OCI-LY7 (cell line): ENCODE data around the gene ZNF581. TPM values are rescaled to one million over a fixed set of nuclear protein-coding genes. Genes with fewer than 3 reads are reported as not detected.

ENCODE experiments used
- BruUV-seq: library from RNA; stranded (reverse); fragments of 400-500 nt; replicated peaks from 2 replicates; lab custom pipeline; 2021; lab: Mats Ljungman, UMichigan
- CTCF ChIA-PET: fragments of 300-600 bp; sonication (Branson Sonifier 250); formaldehyde crosslinking; loops from one replicate; lab custom pipeline; 2022; ENCODE audit warnings: antibody characterized with exemption; ENCODE audit not compliant: unreplicated experiment; lab: Charles Lee
- POLR2A ChIA-PET: fragments of 300-600 bp; sonication (Branson Sonifier 250); formaldehyde crosslinking; loops from one replicate; lab custom pipeline; 2022; ENCODE audit warnings: antibody characterized with exemption; lab: Charles Lee
- DNase-seq: peaks from one replicate; pipeline ENCODE4 v3.0.0-alpha.2; 2015; ENCODE audit warnings: low spot score
- H2AFZ ChIP-seq: fragments of 200-600 bp; sonication (generic), shearing (Covaris generic); 2 replicates; pipeline ENCODE4 v1.6.1; 2014; ENCODE audit warnings: mild to moderate bottlenecking, antibody characterized with exemption, low read length, moderate library complexity
- H3K27ac ChIP-seq: fragments of 200-600 bp; sonication (generic); 2 replicates; pipeline ENCODE4 v1.5.1; 2014; ENCODE audit warnings: mixed run types, low read depth, mild to moderate bottlenecking, moderate library complexity, low read length, inconsistent platforms; ENCODE audit not compliant: poor library complexity, severe bottlenecking
- H3K36me3 ChIP-seq: fragments of 200-600 bp; sonication (generic); 2 replicates; pipeline ENCODE4 v1.6.1; 2014; ENCODE audit warnings: mild to moderate bottlenecking, antibody characterized with exemption, low read length, moderate library complexity, mixed read lengths; ENCODE audit not compliant: insufficient read depth
- H3K4me1 ChIP-seq: fragments of 200-600 bp; sonication (generic); 2 replicates; pipeline ENCODE4 v1.5.1; 2014; ENCODE audit warnings: mild to moderate bottlenecking, low read length; ENCODE audit not compliant: insufficient read depth, poor library complexity, severe bottlenecking
- H3K4me2 ChIP-seq: fragments of 200-600 bp; sonication (generic); 2 replicates; pipeline ENCODE4 v1.6.1; 2014; ENCODE audit warnings: mild to moderate bottlenecking, low read length
- H3K4me3 ChIP-seq: fragments of 200-600 bp; sonication (generic); 2 replicates; pipeline ENCODE4 v1.5.1; 2014; ENCODE audit warnings: mild to moderate bottlenecking, low read depth, low read length; ENCODE audit not compliant: poor library complexity, severe bottlenecking
- H3K79me2 ChIP-seq: fragments of 200-600 bp; sonication (generic); 2 replicates; pipeline ENCODE4 v1.6.1; 2016; ENCODE audit warnings: low read depth, mild to moderate bottlenecking, low read length, moderate library complexity, mixed read lengths; ENCODE audit not compliant: insufficient read depth
- H3K9me2 ChIP-seq: fragments of 200-600 bp; sonication (generic); 2 replicates; pipeline ENCODE4 v1.6.1; 2016; ENCODE audit warnings: mild to moderate bottlenecking, low read length, mixed read lengths; ENCODE audit not compliant: insufficient read depth
- H3K9me3 ChIP-seq: fragments of 200-600 bp; sonication (generic); 2 replicates; pipeline ENCODE4 v1.6.1; 2014; ENCODE audit warnings: mild to moderate bottlenecking, mixed run types, low read length, mixed read lengths
- H4K20me1 ChIP-seq: fragments of 200-600 bp; sonication (generic); 2 replicates; pipeline ENCODE4 v1.6.1; 2014; ENCODE audit warnings: mild to moderate bottlenecking, antibody characterized with exemption, low read length, moderate library complexity, mixed read lengths; ENCODE audit not compliant: insufficient read depth
- CTCF ChIP-seq: fragments of 200-600 bp; sonication (generic); conservative IDR thresholded peaks from 2 replicates; pipeline ENCODE4 v1.5.1; 2014; ENCODE audit warnings: mild to moderate bottlenecking, antibody characterized with exemption, low read length, moderate library complexity, mixed read lengths
- EZH2phosphoT487 ChIP-seq: fragments of 200-600 bp; sonication (generic); IDR thresholded peaks from 2 replicates; pipeline ENCODE4 v1.6.1; 2018; ENCODE audit warnings: low read depth, borderline replicate concordance, mild to moderate bottlenecking, mixed run types, antibody characterized with exemption, low read length, moderate library complexity, mixed read lengths
- intact Hi-C: fragments of 100-400 bp; cut with micrococcal nuclease; formaldehyde crosslinking; loops from one replicate; pipeline ENCODE4 v1.10.0; 2022; ENCODE audit not compliant: unreplicated experiment
- total RNA-seq, 2 experiments: library from RNA; depleted of rRNA in 1 of 2; stranded (reverse); fragments of >200 nt in 1 of 2; shearing (Covaris generic) in 1 of 2; gene quantifications; 2 replicates each; pipeline ENCODE4 v1.2.3, GENCODE V29; 2014 to 2022

Gene ZNF581
- total RNA-seq, 2 experiments from 2014 or later = 39.7 to 44.5 TPM

DNA sequence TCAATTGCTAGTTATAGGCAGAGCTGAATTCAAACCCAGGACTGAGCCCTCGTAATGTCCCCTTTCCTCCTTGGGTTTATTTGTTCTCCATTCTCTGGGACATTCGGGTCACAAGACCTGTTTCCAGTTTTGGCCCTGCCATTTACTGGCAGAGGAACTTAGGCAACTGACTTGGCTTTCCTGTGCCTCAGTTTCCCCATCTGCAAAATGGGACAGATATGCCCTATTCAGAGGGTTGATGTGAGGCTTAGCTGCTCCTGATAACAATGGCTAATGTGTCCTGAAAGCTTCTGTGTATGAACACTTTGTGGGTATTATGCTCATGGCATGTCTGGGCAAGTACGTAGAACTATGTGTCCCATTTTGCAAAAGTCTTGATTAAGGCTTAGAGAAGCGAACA is 42.4 kb upstream of the ZNF581 start:
- H4K20me1 ChIP-seq = no peaks in the 10 kb centered on the region

GRCh38 chr19:55602104-55603001 is 41.1 kb upstream of the ZNF581 start:
- intact Hi-C loops = no loop called here
- Histone ChIP-seq H4K20me1 (no peaks in the 10 kb centered on the region), H2AFZ (no peak overlapping the region), H3K9me2 (no peaks in the 10 kb centered on the region), H3K4me3 (no peak overlapping the region), H3K27ac (no peak overlapping the region), H3K4me2 (no peak overlapping the region), H3K4me1 (peaks cover 44% of the 10 kb centered on the region), H3K79me2 (peaks cover 10% of the 10 kb centered on the region; the same call in 1 of the 2 replicates), H3K9me3 (no peaks in the 10 kb centered on the region), H3K36me3 (peaks cover 11% of the 10 kb centered on the region; the same call in 1 of the 2 replicates)
- ChIA-PET POLR2A (no interaction called here), CTCF (no interaction called here)
- TF ChIP-seq CTCF (no peak), EZH2phosphoT487 (no peak)
- BruUV-seq = no TSS peak
- DNase-seq = no peak

More for the DNA sequence above, 42.4 kb upstream of the ZNF581 start:
- Histone ChIP-seq H3K79me2 (no peaks in the 10 kb centered on the region), H3K9me3 (no peaks in the 10 kb centered on the region), H3K4me3 (peak overlapping the region; percentile 74), H3K27ac (peak overlapping the region; percentile 94), H3K4me1 (peaks cover 36% of the 10 kb centered on the region), H3K9me2 (no peaks in the 10 kb centered on the region), H3K36me3 (peaks cover 8% of the 10 kb centered on the region), H3K4me2 (peak overlapping the region; percentile 100), H2AFZ (peak overlapping the region; percentile 48; the same call in 1 of the 2 replicates)
- no peak for TF ChIP-seq CTCF
- TF ChIP-seq EZH2phosphoT487 = no peak
- intact Hi-C loops = no loop called here
- TSS peak; percentile 57 for BruUV-seq
- peak; percentile 27 for DNase-seq
- ChIA-PET POLR2A (no interaction called here), CTCF (no interaction called here)

GRCh38 chr19:55603115-55603514 is 40.3 kb upstream of the ZNF581 start:
- no peak overlapping the region for H3K4me2 ChIP-seq
- H3K4me1 ChIP-seq = peaks cover 44% of the 10 kb centered on the region
- no peaks in the 10 kb centered on the region for H3K9me2 ChIP-seq
- TF ChIP-seq EZH2phosphoT487 = no peak
- TF ChIP-seq CTCF = no peak
- intact Hi-C loops = no loop called here
- no peaks in the 10 kb centered on the region for H3K9me3 ChIP-seq
- CTCF ChIA-PET = no interaction called here
- no peak overlapping the region for H3K27ac ChIP-seq
- no TSS peak for BruUV-seq
- DNase-seq = no peak
- no peaks in the 10 kb centered on the region for H4K20me1 ChIP-seq
- H3K79me2 ChIP-seq = peaks cover 16% of the 10 kb centered on the region
- peaks cover 11% of the 10 kb centered on the region; the same call in 1 of the 2 replicates for H3K36me3 ChIP-seq
- H2AFZ ChIP-seq = no peak overlapping the region
- POLR2A ChIA-PET = no interaction called here
- H3K4me3 ChIP-seq = no peak overlapping the region
